Osteoblast (primary cell): Measurements from ENCODE around the gene LIPJ. TPM values are rescaled to one million over a fixed set of nuclear protein-coding genes. Genes with fewer than 3 reads are reported as not detected.

Experiments
- DNase-seq: peaks from one replicate; pipeline ENCODE4 v3.0.0; 2011; ENCODE audit warnings: low spot score, mixed read lengths; ENCODE audit not compliant: insufficient read length; ENCODE audit errors: missing footprints
- H2AFZ ChIP-seq: 2 replicates; pipeline ENCODE4 v1.6.0; 2011; ENCODE audit warnings: mild to moderate bottlenecking, low read length
- H3K27ac ChIP-seq: 2 replicates; pipeline ENCODE4 v1.5.1; 2011; ENCODE audit warnings: mild to moderate bottlenecking, low read depth, low read length, moderate library complexity
- H3K27me3 ChIP-seq: 2 replicates; pipeline ENCODE4 v1.6.0; 2012; ENCODE audit warnings: mild to moderate bottlenecking, control low read depth, inconsistent platforms, low read length, moderate library complexity; ENCODE audit not compliant: insufficient read depth
- H3K36me3 ChIP-seq: 2 replicates; pipeline ENCODE4 v1.5.1; 2011; ENCODE audit warnings: mild to moderate bottlenecking, low read length, control low read depth, moderate library complexity; ENCODE audit not compliant: insufficient read depth
- H3K4me1 ChIP-seq: 2 replicates; pipeline ENCODE4 v1.5.1; 2011; ENCODE audit warnings: mild to moderate bottlenecking, low read length, control low read depth, moderate library complexity; ENCODE audit not compliant: insufficient read depth
- H3K4me2 ChIP-seq: 2 replicates; pipeline ENCODE4 v1.6.0; 2011; ENCODE audit warnings: mild to moderate bottlenecking, low read length; ENCODE audit not compliant: insufficient read depth
- H3K4me3 ChIP-seq: fragments of 200-600 bp; sonication (generic); 3 replicates; pipeline ENCODE4 v1.5.1; 2012; ENCODE audit warnings: mild to moderate bottlenecking, low read length, inconsistent platforms; ENCODE audit not compliant: insufficient read depth
- H3K79me2 ChIP-seq: 2 replicates; pipeline ENCODE4 v1.6.0; 2012; ENCODE audit warnings: mild to moderate bottlenecking, low read length, control low read depth, inconsistent platforms; ENCODE audit not compliant: insufficient read depth
- H3K9me3 ChIP-seq: 2 replicates; pipeline ENCODE4 v1.5.1; 2011; ENCODE audit warnings: low read depth, low read length, control low read depth
- H4K20me1 ChIP-seq: 2 replicates; pipeline ENCODE4 v1.6.0; 2012; ENCODE audit warnings: mild to moderate bottlenecking, low read length, control low read depth; ENCODE audit not compliant: insufficient read depth
- CTCF ChIP-seq: IDR thresholded peaks from 2 replicates; pipeline ENCODE4 v1.5.1; 2011; ENCODE audit warnings: mild to moderate bottlenecking, low read depth, low read length, moderate library complexity; ENCODE audit errors: extremely low read depth
- total RNA-seq: library from RNA; depleted of rRNA; stranded (reverse); fragments of >200 nt; gene quantifications from 2 replicates; pipeline ENCODE4 v1.2.3, GENCODE V29; 2012

Gene LIPJ
- total RNA-seq, 1 donor: under 0.01 TPM

- Histone ChIP-seq H3K79me2 (no peaks in the 10 kb centered on the region), H2AFZ (peak overlapping the region; percentile 27), H3K36me3 (no peaks in the 10 kb centered on the region), H3K4me3 (no peak overlapping the region), H4K20me1 (no peaks in the 10 kb centered on the region), H3K4me2 (no peak overlapping the region), H3K27me3 (no peaks in the 10 kb centered on the region), H3K27ac (no peak overlapping the region), H3K4me1 (no peaks in the 10 kb centered on the region), H3K9me3 (no peaks in the 10 kb centered on the region)
- peak; percentile 60 for TF ChIP-seq CTCF
- DNase-seq: no peak
Observed at GRCh38 chr10:88565072-88565471, 21.5 kb upstream of the LIPJ start.

DNA sequence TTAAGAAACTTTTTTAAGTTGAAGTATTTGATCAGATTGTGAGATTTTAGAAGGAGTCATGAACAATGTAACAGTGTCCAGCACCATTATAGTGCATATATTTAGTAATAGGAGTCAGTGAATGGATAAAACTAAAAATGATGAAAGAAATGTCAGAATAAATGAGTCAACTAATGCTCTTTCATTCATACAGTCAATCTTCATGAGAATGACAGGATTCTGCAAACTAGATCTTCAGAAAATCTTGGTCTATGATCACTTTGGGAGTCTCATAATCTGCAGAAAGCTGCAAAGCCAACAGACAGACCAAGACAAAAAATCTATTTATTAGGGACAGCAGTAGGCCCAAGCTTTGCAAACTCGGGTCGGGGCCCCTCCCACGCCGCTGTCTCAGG, 4.2 kb upstream of the LIPJ start:
- Histone ChIP-seq H3K79me2 (no peaks in the 10 kb centered on the region), H3K4me3 (peak overlapping the region; percentile 85), H3K27me3 (no peaks in the 10 kb centered on the region), H3K4me1 (no peaks in the 10 kb centered on the region), H2AFZ (peak overlapping the region; percentile 99), H3K27ac (no peak overlapping the region), H3K36me3 (no peaks in the 10 kb centered on the region), H4K20me1 (no peaks in the 10 kb centered on the region), H3K4me2 (peak overlapping the region; percentile 86), H3K9me3 (no peaks in the 10 kb centered on the region)
- peak; percentile 41 for DNase-seq
- no peak for TF ChIP-seq CTCF

- H2AFZ ChIP-seq: peak within 1 kb of the TSS; percentile 99
- H3K79me2 ChIP-seq: no peaks in the 10 kb centered on the region
- H3K4me2 ChIP-seq: peak within 1 kb of the TSS; percentile 86
- peak; percentile 89 for DNase-seq
- no peaks in the 10 kb centered on the region for H3K27me3 ChIP-seq
- no peaks in the 10 kb centered on the region for H3K9me3 ChIP-seq
- peak; percentile 71 for TF ChIP-seq CTCF
- H4K20me1 ChIP-seq: no peaks in the 10 kb centered on the region
- H3K4me1 ChIP-seq: no peaks in the 10 kb centered on the region
- H3K4me3 ChIP-seq: peak within 1 kb of the TSS; percentile 85
- H3K27ac ChIP-seq: peak within 1 kb of the TSS; percentile 77
- no peaks in the 10 kb centered on the region for H3K36me3 ChIP-seq
Observed at GRCh38 chr10:88582806-88583583, 3.6 kb upstream of the LIPJ start, which contains the start of gene RNLS. RNLS (minus strand) TSS chr10:88583318.

GRCh38 chr10:88583584-88583957, 3.0 kb upstream of the LIPJ start:
- H3K27me3 ChIP-seq: no peaks in the 10 kb centered on the region
- peak overlapping the region; percentile 85 for H3K4me3 ChIP-seq
- TF ChIP-seq CTCF: no peak
- H3K27ac ChIP-seq: peak overlapping the region; percentile 77
- peak overlapping the region; percentile 86 for H3K4me2 ChIP-seq
- no peaks in the 10 kb centered on the region for H3K36me3 ChIP-seq
- H4K20me1 ChIP-seq: no peaks in the 10 kb centered on the region
- H3K79me2 ChIP-seq: no peaks in the 10 kb centered on the region
- no peak for DNase-seq
- H2AFZ ChIP-seq: peak overlapping the region; percentile 99
- no peaks in the 10 kb centered on the region for H3K4me1 ChIP-seq
- H3K9me3 ChIP-seq: no peaks in the 10 kb centered on the region
